ENCODE results near the gene YPEL3. TPM values are rescaled to one million over a fixed set of nuclear protein-coding genes. Genes with fewer than 3 reads are reported as not detected.

The YPEL3 gene
- total RNA-seq, 1 experiment from 2014 or later, result 52.7 TPM

DNA sequence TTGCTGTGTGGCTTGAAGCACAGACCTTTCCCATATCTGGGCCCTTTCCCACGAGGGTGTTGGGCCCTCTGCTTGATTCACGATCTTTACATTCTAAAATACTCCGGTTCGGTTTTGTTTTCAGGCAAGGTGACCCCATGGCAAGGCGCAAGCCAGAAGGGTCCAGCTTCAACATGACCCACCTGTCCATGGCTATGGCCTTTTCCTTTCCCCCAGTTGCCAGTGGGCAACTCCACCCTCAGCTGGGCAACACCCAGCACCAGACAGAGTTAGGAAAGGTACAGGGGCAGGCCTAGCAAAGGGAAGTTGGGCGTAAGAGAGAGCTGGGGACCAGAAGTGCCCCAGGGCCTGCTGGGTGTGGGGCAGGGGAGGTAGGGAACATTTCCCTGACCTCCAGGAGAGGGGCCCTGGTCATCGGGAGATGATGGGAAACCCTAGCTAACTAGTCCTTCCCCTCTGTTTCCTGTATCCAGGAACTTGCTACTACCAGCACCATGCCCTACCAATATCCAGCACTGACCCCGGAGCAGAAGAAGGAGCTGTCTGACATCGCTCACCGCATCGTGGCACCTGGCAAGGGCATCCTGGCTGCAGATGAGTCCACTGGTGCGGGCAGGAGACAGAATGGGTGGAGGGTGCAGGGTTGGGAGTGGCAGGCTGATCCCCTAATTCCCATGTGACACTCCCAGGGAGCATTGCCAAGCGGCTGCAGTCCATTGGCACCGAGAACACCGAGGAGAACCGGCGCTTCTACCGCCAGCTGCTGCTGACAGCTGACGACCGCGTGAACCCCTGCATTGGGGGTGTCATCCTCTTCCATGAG is 29.0 kb downstream of the YPEL3 start (continued):
- TF ChIP-seq, protein P1, sequence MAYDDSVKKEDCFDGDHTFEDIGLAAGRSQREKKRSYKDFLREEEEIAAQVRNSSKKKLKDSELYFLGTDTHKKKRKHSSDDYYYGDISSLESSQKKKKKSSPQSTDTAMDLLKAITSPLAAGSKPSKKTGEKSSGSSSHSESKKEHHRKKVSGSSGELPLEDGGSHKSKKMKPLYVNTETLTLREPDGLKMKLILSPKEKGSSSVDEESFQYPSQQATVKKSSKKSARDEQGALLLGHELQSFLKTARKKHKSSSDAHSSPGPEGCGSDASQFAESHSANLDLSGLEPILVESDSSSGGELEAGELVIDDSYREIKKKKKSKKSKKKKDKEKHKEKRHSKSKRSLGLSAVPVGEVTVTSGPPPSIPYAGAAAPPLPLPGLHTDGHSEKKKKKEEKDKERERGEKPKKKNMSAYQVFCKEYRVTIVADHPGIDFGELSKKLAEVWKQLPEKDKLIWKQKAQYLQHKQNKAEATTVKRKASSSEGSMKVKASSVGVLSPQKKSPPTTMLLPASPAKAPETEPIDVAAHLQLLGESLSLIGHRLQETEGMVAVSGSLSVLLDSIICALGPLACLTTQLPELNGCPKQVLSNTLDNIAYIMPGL (CRISPR knock-in tag; IDR thresholded peaks at IDR 0.05), result no peak
- TF ChIP-seq RELA (CRISPR knock-in tag; IDR thresholded peaks at IDR 0.05; ENCODE audit: borderline replicate concordance), result no peak
- no peak for TF ChIP-seq ZNF512 (CRISPR knock-in tag; IDR thresholded peaks at IDR 0.05; ENCODE audit: borderline replicate concordance)
- TF ChIP-seq, protein P2, sequence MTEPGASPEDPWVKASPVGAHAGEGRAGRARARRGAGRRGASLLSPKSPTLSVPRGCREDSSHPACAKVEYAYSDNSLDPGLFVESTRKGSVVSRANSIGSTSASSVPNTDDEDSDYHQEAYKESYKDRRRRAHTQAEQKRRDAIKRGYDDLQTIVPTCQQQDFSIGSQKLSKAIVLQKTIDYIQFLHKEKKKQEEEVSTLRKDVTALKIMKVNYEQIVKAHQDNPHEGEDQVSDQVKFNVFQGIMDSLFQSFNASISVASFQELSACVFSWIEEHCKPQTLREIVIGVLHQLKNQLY (CRISPR knock-in tag; IDR thresholded peaks at IDR 0.05), result no peak
- TF ChIP-seq ZNF281 (CRISPR knock-in tag; IDR thresholded peaks at IDR 0.05), result no peak
- TF ChIP-seq FOXP4 (CRISPR knock-in tag; IDR thresholded peaks at IDR 0.05), result no peak
- no peak for TF ChIP-seq SOX15 (CRISPR knock-in tag; IDR thresholded peaks at IDR 0.05)

DNA sequence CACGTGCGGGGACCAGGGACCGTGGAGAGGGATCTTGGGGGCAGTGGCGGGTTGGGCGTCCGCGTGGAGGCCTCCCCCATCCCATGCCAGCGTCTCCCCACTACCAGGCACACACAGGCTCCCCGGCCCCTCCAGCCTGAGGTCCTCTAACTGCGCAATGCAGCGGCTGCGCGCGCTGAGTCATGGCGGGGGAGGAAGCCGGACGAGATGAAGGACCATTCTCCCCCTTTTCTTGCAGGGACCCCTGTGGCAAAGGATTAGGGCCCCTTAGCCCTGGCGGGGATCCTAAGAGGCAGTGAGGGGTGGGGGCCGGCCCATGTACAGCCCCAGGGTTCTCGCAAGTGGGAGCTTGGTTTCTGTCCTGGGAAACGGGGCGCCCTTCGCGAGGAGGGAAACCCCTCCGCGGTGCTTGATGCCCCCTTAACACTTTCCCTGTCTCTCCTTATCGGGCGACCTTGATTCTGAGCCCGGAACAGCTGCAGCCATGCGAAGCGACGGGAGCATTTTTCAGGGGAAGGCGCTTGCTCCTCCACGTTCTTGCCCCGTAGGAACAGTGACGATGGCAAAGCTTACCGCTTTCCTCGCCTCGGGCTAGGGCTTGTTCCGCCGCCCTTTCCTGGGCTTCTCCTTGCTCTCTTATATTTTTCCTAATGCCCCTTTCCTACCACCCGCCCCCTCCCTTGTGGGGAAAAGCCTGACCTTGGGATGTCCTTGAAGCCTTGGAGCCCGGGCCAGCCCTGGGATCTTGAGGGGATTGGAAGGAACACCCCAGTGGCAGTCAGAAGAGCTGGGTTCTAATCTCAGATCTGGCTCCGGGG is 29.9 kb downstream of the YPEL3 start:
- CTCF ChIA-PET, result interaction anchor here (0.5 to 5.1 kb wide), 15 partner anchors 10 to 364 kb away, joined by 3 to 89 read pairs (median 5); partner anchors contain the start of genes DCTPP1, PAGR1, PPP4C and SEZ6L2
- peak; percentile 40 for DNase-seq (ENCODE audit: low spot score)
- H3K4me3 Mint-ChIP-seq, result peak overlapping the region; percentile 96
- TF ChIP-seq JAZF1 (CRISPR knock-in tag; IDR thresholded peaks at IDR 0.05), result no peak
- TF ChIP-seq ZNF281 (CRISPR knock-in tag; IDR thresholded peaks at IDR 0.05), result no peak
- no peak for TF ChIP-seq ZNF121 (CRISPR knock-in tag; IDR thresholded peaks at IDR 0.05)
- TF ChIP-seq, protein P2 (CRISPR knock-in tag; IDR thresholded peaks at IDR 0.05), result 0 out of 2 replicates have a peak, but pooled peaks have one; percentile 69
- no peak for TF ChIP-seq SMAD4 (CRISPR knock-in tag; IDR thresholded peaks at IDR 0.05)
- no peak for TF ChIP-seq FOXK1 (CRISPR knock-in tag; IDR thresholded peaks at IDR 0.05)
- no peak for TF ChIP-seq FOXP4 (CRISPR knock-in tag; IDR thresholded peaks at IDR 0.05)
- no peak for TF ChIP-seq SMAD3 (CRISPR knock-in tag; IDR thresholded peaks at IDR 0.05; ENCODE audit: borderline replicate concordance)
- no peak for TF ChIP-seq HMGA2 (CRISPR knock-in tag; IDR thresholded peaks at IDR 0.05)
- TF ChIP-seq NFATC4 (CRISPR knock-in tag; IDR thresholded peaks at IDR 0.05), result no peak
- TF ChIP-seq MAX (CRISPR knock-in tag; IDR thresholded peaks at IDR 0.05), result 0 out of 2 replicates have a peak, but pooled peaks have one; percentile 8
- TF ChIP-seq FOXJ3 (CRISPR knock-in tag; IDR thresholded peaks at IDR 0.05; ENCODE audit: borderline replicate concordance), result no peak

More for the DNA sequence above, 29.9 kb downstream of the YPEL3 start:
- peaks cover 28% of the 10 kb centered on the region for H3K4me1 Mint-ChIP-seq
- no peak for ATAC-seq
- peaks cover 45% of the 10 kb centered on the region for H3K36me3 Mint-ChIP-seq
- POLR2A ChIA-PET, result interaction anchor here (0.5 to 2.3 kb wide), 9 partner anchors 8 to 351 kb away, joined by 3 to 27 read pairs (median 5); partner anchors contain the start of genes HIRIP3, TBX6, TLCD3B and YPEL3
- H3K9me3 Mint-ChIP-seq, result no peaks in the 10 kb centered on the region
- H3K27ac Mint-ChIP-seq, result peak overlapping the region; percentile 95
- H3K27me3 Mint-ChIP-seq (ENCODE audit: low read depth), result no peaks in the 10 kb centered on the region

Data from WTC11 (cell line).